ENCODE data around the gene FKBP15. TPM values are rescaled to one million over a fixed set of nuclear protein-coding genes. Genes with fewer than 3 reads are reported as not detected.
"Not testable (repeated sequence)": the region's sequence is repeated elsewhere in the genome, so short reads cannot be mapped to it uniquely, and the experiment has no call there.

Gene FKBP15
- polyA plus RNA-seq, 1 of the 3 experiments (the other 2 are of a cell fraction), result 13.9 TPM

DNA sequence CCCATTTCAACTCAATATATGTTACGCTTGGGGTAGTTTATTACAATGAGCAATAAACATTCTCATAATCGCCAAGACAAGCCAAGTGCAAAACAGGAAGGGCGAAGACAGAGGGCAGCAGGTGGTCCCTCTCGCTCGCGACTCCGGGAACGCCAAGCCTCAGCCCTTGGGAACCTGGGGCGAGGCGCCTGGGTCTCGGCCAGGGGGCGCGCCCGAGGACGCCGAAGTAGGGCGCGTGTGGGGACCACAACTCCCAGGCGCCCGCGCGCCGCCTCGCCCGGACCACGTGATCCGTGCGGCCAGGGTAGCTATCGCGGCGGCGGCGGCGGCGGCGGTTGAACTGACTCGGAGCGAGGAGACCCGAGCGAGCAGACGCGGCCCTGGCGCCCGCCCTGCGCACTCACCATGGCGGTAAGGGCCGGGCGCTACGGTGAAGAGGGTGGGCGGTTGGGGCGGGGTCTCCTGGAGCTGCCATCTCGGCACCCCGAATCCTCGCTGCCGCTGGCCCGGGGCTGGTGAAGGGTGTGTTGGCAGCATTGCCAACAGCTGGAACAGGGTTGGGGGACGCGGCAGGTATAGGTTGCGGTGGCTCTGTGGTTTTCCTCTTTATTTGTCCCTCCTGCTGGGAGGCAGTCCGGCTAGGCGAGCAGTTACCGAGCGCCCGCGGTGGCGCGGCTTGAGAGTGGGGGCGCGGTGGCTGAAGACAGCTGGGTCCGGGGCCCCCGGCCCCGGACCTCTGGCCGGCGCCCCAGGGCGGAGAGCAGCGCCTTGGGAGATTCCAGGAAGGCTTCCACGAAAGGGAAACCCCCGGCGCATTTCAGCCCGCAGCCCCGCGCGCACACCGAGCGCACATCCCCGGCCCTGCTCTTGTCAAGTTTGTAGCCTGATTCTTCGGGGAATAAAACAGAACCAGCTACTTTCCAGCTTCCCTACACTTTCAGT, 70.1 kb downstream of the FKBP15 start, which contains the start of gene SLC31A2 (continued):
- TF ChIP-seq FOSL2 (IDR thresholded peaks at IDR 0.05; ENCODE audit: borderline replicate concordance, low read depth), result no peak
- no peak for TF ChIP-seq POLR2AphosphoS5 (IDR thresholded peaks at IDR 0.05; ENCODE audit: low read depth, low read length)
- no peak for TF ChIP-seq RXRA (IDR thresholded peaks at IDR 0.05; ENCODE audit: borderline replicate concordance, low read depth)
- TF ChIP-seq EZH2phosphoT487 (IDR thresholded peaks at IDR 0.05; ENCODE audit: borderline replicate concordance, low read depth), result no peak
- peak; percentile 47; the same call in 1 of the 2 replicates for TF ChIP-seq NRF1 (IDR thresholded peaks at IDR 0.05; ENCODE audit: low read depth, low read length)
- 0 out of 2 replicates have a peak, but pooled peaks have one; percentile 17 for TF ChIP-seq MXI1 (IDR thresholded peaks at IDR 0.05; ENCODE audit: low read depth, low read length)

DNA sequence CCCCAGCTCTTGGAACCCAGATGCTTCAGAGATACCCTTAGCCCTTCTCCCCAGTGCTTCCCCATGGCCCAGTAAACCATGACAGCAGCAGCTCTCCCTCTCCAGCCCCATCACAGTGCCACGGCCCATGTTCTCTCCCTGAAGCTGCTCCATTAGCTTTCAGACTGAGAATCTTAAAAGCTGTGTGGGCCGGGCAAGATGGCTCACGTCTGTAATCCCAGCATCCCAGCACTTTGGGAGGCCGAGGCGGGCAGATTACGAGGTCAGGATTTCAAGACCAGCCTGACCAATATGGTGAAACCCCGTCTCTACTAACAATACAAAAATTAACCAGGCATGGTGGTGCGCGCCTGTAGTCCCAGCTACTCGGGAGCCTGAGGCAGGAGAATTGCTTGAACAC, 71.5 kb downstream of the FKBP15 start:
- H3K79me2 ChIP-seq (ENCODE audit: insufficient read depth); H3K4me2 ChIP-seq; POLR2A ChIA-PET; H3K9ac ChIP-seq; H3K9me3 ChIP-seq; H3K27me3 ChIP-seq (ENCODE audit: insufficient read depth); H3K4me3 ChIP-seq (ENCODE audit: low read depth in 2 of 2, low read length in 1 of 2); H3K4me1 ChIP-seq (ENCODE audit: control insufficient read depth in 1 of 2, insufficient read depth in 2 of 2, low read depth in 1 of 2, low read length in 1 of 2); DNase-seq; H3F3A ChIP-seq (replicated peaks; ENCODE audit: insufficient read depth); H3K9me2 ChIP-seq; H3K27ac ChIP-seq (ENCODE audit: low read depth in 2 of 2, low read length in 1 of 2); H4K20me1 ChIP-seq (ENCODE audit: insufficient read depth); H2AFZ ChIP-seq (ENCODE audit: low read depth); H3K36me3 ChIP-seq (replicated peaks in 1 of 2; ENCODE audit: control insufficient read depth in 1 of 2, insufficient read depth in 2 of 2, low read length in 1 of 2): not testable (repeated sequence)
- CTCF ChIA-PET, result interaction anchor here (1.4 to 3.3 kb wide), 2 partner anchors 37 to 124 kb away, joined by 3 to 16 read pairs; no protein-coding TSS in a partner anchor
- 91% methylated on average over 8 of the region's 10 CpGs for WGBS (ENCODE audit: low lambda C conversion rate)

DNA sequence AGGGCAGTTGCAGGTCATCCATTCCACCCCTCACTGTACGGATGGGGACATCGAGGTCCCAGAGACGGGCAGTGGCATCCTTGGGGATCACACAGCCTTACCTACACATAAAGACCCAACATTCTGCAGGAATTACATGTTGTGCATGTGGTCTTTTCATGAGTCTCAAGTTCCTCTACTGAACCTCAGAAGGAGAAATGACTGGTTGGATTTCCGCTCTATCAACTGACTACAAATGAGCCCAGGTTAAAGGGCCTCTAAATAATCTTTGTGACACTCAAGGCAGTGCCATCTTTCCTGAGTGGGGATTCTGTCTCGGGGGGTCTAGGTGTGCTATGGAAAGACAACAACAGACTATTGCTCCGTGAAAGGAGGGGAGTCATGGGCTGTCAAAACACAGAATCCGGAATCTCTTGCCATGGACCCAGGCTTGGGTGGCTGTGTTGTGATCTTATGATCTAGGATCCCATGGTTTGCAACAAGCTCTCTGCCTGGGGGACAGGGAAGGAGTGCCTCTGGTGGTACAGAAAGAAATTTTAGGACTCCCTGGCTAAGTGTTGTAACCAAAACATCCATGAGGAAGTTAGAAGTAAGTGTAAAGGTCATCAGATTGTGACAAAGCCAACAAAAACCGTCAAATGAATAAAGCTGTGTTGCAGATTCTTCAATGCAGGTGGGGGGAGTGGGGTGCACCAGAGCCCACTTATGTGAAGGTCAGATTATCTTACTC, 72.1 kb downstream of the FKBP15 start:
- no peak overlapping the region for H3K4me3 ChIP-seq (ENCODE audit: low read depth in 2 of 2, low read length in 1 of 2)
- ChIA-PET POLR2A (no interaction called here), CTCF (interaction anchor here (3.3 kb wide), 1 partner anchor 37 kb away, joined by 16 read pairs; no protein-coding TSS in a partner anchor)
- no peaks in the 10 kb centered on the region for H3K9me3 ChIP-seq
- DNase-seq, result no peak
- no peaks in the 10 kb centered on the region for H3K79me2 ChIP-seq (ENCODE audit: insufficient read depth)
- no peak overlapping the region for H3K27ac ChIP-seq (ENCODE audit: low read depth in 2 of 2, low read length in 1 of 2)
- H3F3A ChIP-seq (replicated peaks; ENCODE audit: insufficient read depth), result no peaks in the 10 kb centered on the region
- TF ChIP-seq, protein P1, sequence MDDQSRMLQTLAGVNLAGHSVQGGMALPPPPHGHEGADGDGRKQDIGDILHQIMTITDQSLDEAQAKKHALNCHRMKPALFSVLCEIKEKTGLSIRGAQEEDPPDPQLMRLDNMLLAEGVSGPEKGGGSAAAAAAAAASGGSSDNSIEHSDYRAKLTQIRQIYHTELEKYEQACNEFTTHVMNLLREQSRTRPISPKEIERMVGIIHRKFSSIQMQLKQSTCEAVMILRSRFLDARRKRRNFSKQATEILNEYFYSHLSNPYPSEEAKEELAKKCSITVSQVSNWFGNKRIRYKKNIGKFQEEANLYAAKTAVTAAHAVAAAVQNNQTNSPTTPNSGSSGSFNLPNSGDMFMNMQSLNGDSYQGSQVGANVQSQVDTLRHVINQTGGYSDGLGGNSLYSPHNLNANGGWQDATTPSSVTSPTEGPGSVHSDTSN (IDR thresholded peaks at IDR 0.05), result no peak
- TF ChIP-seq, protein P2, sequence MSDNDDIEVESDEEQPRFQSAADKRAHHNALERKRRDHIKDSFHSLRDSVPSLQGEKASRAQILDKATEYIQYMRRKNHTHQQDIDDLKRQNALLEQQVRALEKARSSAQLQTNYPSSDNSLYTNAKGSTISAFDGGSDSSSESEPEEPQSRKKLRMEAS (IDR thresholded peaks at IDR 0.05; ENCODE audit: low read depth), result no peak
- TF ChIP-seq GATA2 (CRISPR knock-in tag; IDR thresholded peaks at IDR 0.05), result no peak
- TF ChIP-seq, protein P3, sequence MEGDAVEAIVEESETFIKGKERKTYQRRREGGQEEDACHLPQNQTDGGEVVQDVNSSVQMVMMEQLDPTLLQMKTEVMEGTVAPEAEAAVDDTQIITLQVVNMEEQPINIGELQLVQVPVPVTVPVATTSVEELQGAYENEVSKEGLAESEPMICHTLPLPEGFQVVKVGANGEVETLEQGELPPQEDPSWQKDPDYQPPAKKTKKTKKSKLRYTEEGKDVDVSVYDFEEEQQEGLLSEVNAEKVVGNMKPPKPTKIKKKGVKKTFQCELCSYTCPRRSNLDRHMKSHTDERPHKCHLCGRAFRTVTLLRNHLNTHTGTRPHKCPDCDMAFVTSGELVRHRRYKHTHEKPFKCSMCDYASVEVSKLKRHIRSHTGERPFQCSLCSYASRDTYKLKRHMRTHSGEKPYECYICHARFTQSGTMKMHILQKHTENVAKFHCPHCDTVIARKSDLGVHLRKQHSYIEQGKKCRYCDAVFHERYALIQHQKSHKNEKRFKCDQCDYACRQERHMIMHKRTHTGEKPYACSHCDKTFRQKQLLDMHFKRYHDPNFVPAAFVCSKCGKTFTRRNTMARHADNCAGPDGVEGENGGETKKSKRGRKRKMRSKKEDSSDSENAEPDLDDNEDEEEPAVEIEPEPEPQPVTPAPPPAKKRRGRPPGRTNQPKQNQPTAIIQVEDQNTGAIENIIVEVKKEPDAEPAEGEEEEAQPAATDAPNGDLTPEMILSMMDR (IDR thresholded peaks at IDR 0.05), result no peak
- TF ChIP-seq MXI1 (IDR thresholded peaks at IDR 0.05; ENCODE audit: low read depth, low read length), result no peak
- TF ChIP-seq, protein P4, sequence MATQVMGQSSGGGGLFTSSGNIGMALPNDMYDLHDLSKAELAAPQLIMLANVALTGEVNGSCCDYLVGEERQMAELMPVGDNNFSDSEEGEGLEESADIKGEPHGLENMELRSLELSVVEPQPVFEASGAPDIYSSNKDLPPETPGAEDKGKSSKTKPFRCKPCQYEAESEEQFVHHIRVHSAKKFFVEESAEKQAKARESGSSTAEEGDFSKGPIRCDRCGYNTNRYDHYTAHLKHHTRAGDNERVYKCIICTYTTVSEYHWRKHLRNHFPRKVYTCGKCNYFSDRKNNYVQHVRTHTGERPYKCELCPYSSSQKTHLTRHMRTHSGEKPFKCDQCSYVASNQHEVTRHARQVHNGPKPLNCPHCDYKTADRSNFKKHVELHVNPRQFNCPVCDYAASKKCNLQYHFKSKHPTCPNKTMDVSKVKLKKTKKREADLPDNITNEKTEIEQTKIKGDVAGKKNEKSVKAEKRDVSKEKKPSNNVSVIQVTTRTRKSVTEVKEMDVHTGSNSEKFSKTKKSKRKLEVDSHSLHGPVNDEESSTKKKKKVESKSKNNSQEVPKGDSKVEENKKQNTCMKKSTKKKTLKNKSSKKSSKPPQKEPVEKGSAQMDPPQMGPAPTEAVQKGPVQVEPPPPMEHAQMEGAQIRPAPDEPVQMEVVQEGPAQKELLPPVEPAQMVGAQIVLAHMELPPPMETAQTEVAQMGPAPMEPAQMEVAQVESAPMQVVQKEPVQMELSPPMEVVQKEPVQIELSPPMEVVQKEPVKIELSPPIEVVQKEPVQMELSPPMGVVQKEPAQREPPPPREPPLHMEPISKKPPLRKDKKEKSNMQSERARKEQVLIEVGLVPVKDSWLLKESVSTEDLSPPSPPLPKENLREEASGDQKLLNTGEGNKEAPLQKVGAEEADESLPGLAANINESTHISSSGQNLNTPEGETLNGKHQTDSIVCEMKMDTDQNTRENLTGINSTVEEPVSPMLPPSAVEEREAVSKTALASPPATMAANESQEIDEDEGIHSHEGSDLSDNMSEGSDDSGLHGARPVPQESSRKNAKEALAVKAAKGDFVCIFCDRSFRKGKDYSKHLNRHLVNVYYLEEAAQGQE (IDR thresholded peaks at IDR 0.05; ENCODE audit: low read depth, low read length), result no peak
- TF ChIP-seq FOXJ3 (CRISPR knock-in tag; IDR thresholded peaks at IDR 0.05), result no peak
- no peak for TF ChIP-seq RXRA (IDR thresholded peaks at IDR 0.05; ENCODE audit: borderline replicate concordance, low read depth)
- no peak for TF ChIP-seq EZH2phosphoT487 (IDR thresholded peaks at IDR 0.05; ENCODE audit: borderline replicate concordance, low read depth)
- no peak for TF ChIP-seq RCOR1 (IDR thresholded peaks at IDR 0.05; ENCODE audit: low read length)
- 74% methylated on average over 6 of the region's 8 CpGs for WGBS (ENCODE audit: low lambda C conversion rate)
- H3K9ac ChIP-seq, result no peak overlapping the region
- no peaks in the 10 kb centered on the region for H3K36me3 ChIP-seq (replicated peaks in 1 of 2; ENCODE audit: control insufficient read depth in 1 of 2, insufficient read depth in 2 of 2, low read length in 1 of 2)
- H3K4me2 ChIP-seq, result no peak overlapping the region
- H3K4me1 ChIP-seq (ENCODE audit: control insufficient read depth in 1 of 2, insufficient read depth in 2 of 2, low read depth in 1 of 2, low read length in 1 of 2), result peaks cover 0 to 5% of the 10 kb centered on the region in 2 experiments; a peak in 1 of 4 replicates
- no peaks in the 10 kb centered on the region for H3K27me3 ChIP-seq (ENCODE audit: insufficient read depth)
- no peaks in the 10 kb centered on the region for H3K9me2 ChIP-seq
- H2AFZ ChIP-seq (ENCODE audit: low read depth), result no peak overlapping the region
- H4K20me1 ChIP-seq (ENCODE audit: insufficient read depth), result no peaks in the 10 kb centered on the region

All from SK-N-SH (cell line).